PC-9 (cell line): ENCODE data around the gene TRAF3IP1. TPM values are rescaled to one million over a fixed set of nuclear protein-coding genes. Genes with fewer than 3 reads are reported as not detected.

Experiments used
- BruUV-seq: library from RNA; stranded (reverse); fragments of 400-500 nt; replicated peaks from 2 replicates; lab custom pipeline; 2021; lab: Mats Ljungman, UMichigan
- CTCF ChIA-PET: fragments of 300-600 bp; sonication (Branson Sonifier 250); formaldehyde crosslinking; loops from one replicate; lab custom pipeline; 2022; ENCODE audit warnings: antibody characterized with exemption; lab: Charles Lee
- POLR2A ChIA-PET: fragments of 300-600 bp; sonication (Branson Sonifier 250); formaldehyde crosslinking; loops from one replicate; lab custom pipeline; 2022; ENCODE audit warnings: antibody characterized with exemption; ENCODE audit not compliant: unreplicated experiment; lab: Charles Lee
- DNase-seq, 2 experiments: peaks; one replicate each; pipeline versions ENCODE4 v3.0.0 to v3.0.0-alpha.2; 2015 to 2022; ENCODE audit warnings: mixed read lengths in 1 of 2
- H2AFZ ChIP-seq: fragments of 200-600 bp; sonication (generic); 2 replicates; pipeline ENCODE4 v1.8.1; 2017; ENCODE audit warnings: antibody characterized with exemption
- H3F3A ChIP-seq: fragments of 200-600 bp; sonication (generic); 2 replicates; pipeline ENCODE4 v1.8.1; 2017; ENCODE audit warnings: antibody characterized with exemption, mild to moderate bottlenecking, low read depth; ENCODE audit not compliant: insufficient read depth
- H3K27ac ChIP-seq: fragments of 200-600 bp; sonication (generic); 2 replicates; pipeline ENCODE4 v1.6.1; 2016; ENCODE audit warnings: mixed run types
- H3K27me3 ChIP-seq: fragments of 200-600 bp; sonication (generic); 2 replicates; pipeline ENCODE4 v1.6.1; 2016; ENCODE audit warnings: low read depth, mixed run types; ENCODE audit not compliant: insufficient read depth
- H3K36me3 ChIP-seq: fragments of 200-600 bp; sonication (generic); 2 replicates; pipeline ENCODE4 v1.6.1; 2016; ENCODE audit warnings: low read depth, mixed run types
- H3K4me1 ChIP-seq: fragments of 200-600 bp; sonication (generic); replicated peaks from 2 replicates; pipeline ENCODE4 v1.6.1; 2016; ENCODE audit warnings: mixed run types; ENCODE audit not compliant: insufficient read depth
- H3K4me2 ChIP-seq: fragments of 200-600 bp; sonication (generic); 2 replicates; pipeline ENCODE4 v1.6.1; 2017; ENCODE audit warnings: mixed run types
- H3K4me3 ChIP-seq: fragments of 200-600 bp; sonication (generic); 2 replicates; pipeline ENCODE4 v1.6.1; 2016; ENCODE audit warnings: mixed run types
- H3K79me2 ChIP-seq: fragments of 200-600 bp; sonication (generic); 2 replicates; pipeline ENCODE4 v1.6.1; 2017; ENCODE audit warnings: low read depth, mixed run types
- H3K9me2 ChIP-seq: fragments of 200-600 bp; sonication (generic); 2 replicates; pipeline ENCODE4 v1.8.1; 2017; ENCODE audit warnings: mild to moderate bottlenecking; ENCODE audit not compliant: insufficient read depth
- H3K9me3 ChIP-seq: fragments of 200-600 bp; sonication (generic); 2 replicates; pipeline ENCODE4 v1.8.1; 2016; ENCODE audit warnings: low read depth; ENCODE audit not compliant: insufficient read depth
- H4K20me1 ChIP-seq: fragments of 200-600 bp; sonication (generic); 2 replicates; pipeline ENCODE4 v1.8.1; 2017; ENCODE audit not compliant: insufficient read depth
- CTCF ChIP-seq: fragments of 200-600 bp; sonication (generic); conservative IDR thresholded peaks from 2 replicates; pipeline ENCODE4 v1.6.1; 2017; ENCODE audit warnings: mixed run types, antibody characterized with exemption, mild to moderate bottlenecking, moderate library complexity
- EZH2 ChIP-seq: fragments of 200-600 bp; sonication (generic); IDR thresholded peaks from 2 replicates; pipeline ENCODE4 v1.8.0; 2017; ENCODE audit warnings: antibody characterized with exemption, low read depth
- intact Hi-C: fragments of 100-400 bp; cut with micrococcal nuclease; formaldehyde crosslinking; loops from one replicate; pipeline ENCODE4 v1.10.0; 2022; ENCODE audit not compliant: unreplicated experiment
- total RNA-seq: library from RNA; stranded (reverse); gene quantifications from 2 replicates; pipeline ENCODE4 v1.2.3, GENCODE V29; 2021

TRAF3IP1 gene
- total RNA-seq, 1 experiment from 2014 or later = 51.7 TPM

- Histone ChIP-seq H3K9me2 (no peaks in the 10 kb centered on the region), H2AFZ (no peak overlapping the region), H3K27ac (no peak overlapping the region), H3K4me3 (no peak overlapping the region), H3K27me3 (no peaks in the 10 kb centered on the region), H3K9me3 (no peaks in the 10 kb centered on the region), H3K4me2 (no peak overlapping the region), H3K79me2 (no peaks in the 10 kb centered on the region), H3F3A (no peaks in the 10 kb centered on the region), H3K4me1 (no peaks in the 10 kb centered on the region), H4K20me1 (peaks cover 13% of the 10 kb centered on the region), H3K36me3 (peaks cover 11% of the 10 kb centered on the region; the same call in 1 of the 2 replicates)
- CTCF ChIA-PET = interaction anchor here (0.6 kb wide), 1 partner anchor 400 kb away, joined by 3 read pairs; no protein-coding TSS in a partner anchor
- no TSS peak for BruUV-seq
- no peak for DNase-seq
- no peak for TF ChIP-seq EZH2
- no peak for TF ChIP-seq CTCF
- intact Hi-C loops = loop anchor here (5.0 kb wide), 1 partner anchor 79 kb away; no protein-coding TSS in a partner anchor
- POLR2A ChIA-PET = no interaction called here
These were observed 15.8 kb downstream of the TRAF3IP1 start for GRCh38 chr2:238336151-238336550.

- Histone ChIP-seq H3K27ac (no peak overlapping the region), H2AFZ (no peak overlapping the region), H3K4me2 (no peak overlapping the region), H3K27me3 (no peaks in the 10 kb centered on the region), H3K4me1 (no peaks in the 10 kb centered on the region), H3K9me2 (no peaks in the 10 kb centered on the region), H3K36me3 (peaks cover 11% of the 10 kb centered on the region; the same call in 1 of the 2 replicates), H3K4me3 (no peak overlapping the region), H3K79me2 (no peaks in the 10 kb centered on the region), H3F3A (no peaks in the 10 kb centered on the region), H3K9me3 (no peaks in the 10 kb centered on the region), H4K20me1 (peaks cover 13% of the 10 kb centered on the region)
- POLR2A ChIA-PET = no interaction called here
- intact Hi-C loops = loop anchor here (5.0 kb wide), 1 partner anchor 80 kb away; no protein-coding TSS in a partner anchor
- BruUV-seq = no TSS peak
- CTCF ChIA-PET = interaction anchor here (1.0 kb wide), 1 partner anchor 47 kb away, joined by 3 read pairs; no protein-coding TSS in a partner anchor
- DNase-seq = no peak
- TF ChIP-seq EZH2 (no peak), CTCF (no peak)
These were observed 16.6 kb downstream of the TRAF3IP1 start for GRCh38 chr2:238336793-238337444.

GRCh38 chr2:238337846-238338245, 17.5 kb downstream of the TRAF3IP1 start:
- Histone ChIP-seq H3K27me3 (no peaks in the 10 kb centered on the region), H3K4me3 (no peak overlapping the region), H2AFZ (no peak overlapping the region), H3K4me1 (no peaks in the 10 kb centered on the region), H3K27ac (no peak overlapping the region), H4K20me1 (peaks cover 9% of the 10 kb centered on the region), H3K9me2 (no peaks in the 10 kb centered on the region), H3K4me2 (no peak overlapping the region), H3K9me3 (no peaks in the 10 kb centered on the region), H3K79me2 (no peaks in the 10 kb centered on the region), H3K36me3 (peaks cover 11% of the 10 kb centered on the region; the same call in 1 of the 2 replicates), H3F3A (no peaks in the 10 kb centered on the region)
- TF ChIP-seq CTCF (no peak), EZH2 (no peak)
- ChIA-PET CTCF (interaction anchor here (1.0 kb wide), 1 partner anchor 47 kb away, joined by 3 read pairs; no protein-coding TSS in a partner anchor), POLR2A (no interaction called here)
- no TSS peak for BruUV-seq
- intact Hi-C loops = loop anchor here (5.0 kb wide), 1 partner anchor 81 kb away; no protein-coding TSS in a partner anchor
- no peak for DNase-seq
